Activated T-helper 17 cell treated with anti-CD3 and anti-CD28 coated beads, Interleukin-2, amount 50 U/mL, for 72 hours (primary cell): ENCODE results near the gene MARK4. TPM values are rescaled to one million over a fixed set of nuclear protein-coding genes. Genes with fewer than 3 reads are reported as not detected.
"Not testable (repeated sequence)": the region's sequence is repeated elsewhere in the genome, so short reads cannot be mapped to it uniquely, and the experiment has no call there.

Experiments
- ATAC-seq: fragments of 150-1000 bp; cut with Tn5 transposase; replicated peaks from 2 replicates; pipeline ENCODE4 v1.10.0; 2021; ENCODE audit warnings: mild to moderate bottlenecking, moderate library complexity
- H3K27ac Mint-ChIP-seq: one replicate; pipeline ENCODE4 v1.8.0; 2022; ENCODE audit warnings: mixed read lengths
- H3K27me3 Mint-ChIP-seq: one replicate; pipeline ENCODE4 v1.8.0; 2022; ENCODE audit warnings: mixed read lengths
- H3K36me3 Mint-ChIP-seq: one replicate; pipeline ENCODE4 v1.8.0; 2022; ENCODE audit warnings: low read depth, mild to moderate bottlenecking, mixed read lengths
- H3K4me1 Mint-ChIP-seq: one replicate; pipeline ENCODE4 v1.8.0; 2022; ENCODE audit warnings: mixed read lengths
- H3K4me3 Mint-ChIP-seq: one replicate; pipeline ENCODE4 v1.8.0; 2022; ENCODE audit warnings: mild to moderate bottlenecking, mixed read lengths
- H3K9me3 Mint-ChIP-seq: one replicate; pipeline ENCODE4 v1.8.0; 2022; ENCODE audit warnings: mixed read lengths
- total RNA-seq, 2 donors: library from RNA; stranded (reverse); gene quantifications; one replicate each; pipeline ENCODE4 v1.2.3, GENCODE V29; 2022

The MARK4 gene
- total RNA-seq, 2 donors from 2014 or later, result 21.8 to 26.6 TPM

DNA sequence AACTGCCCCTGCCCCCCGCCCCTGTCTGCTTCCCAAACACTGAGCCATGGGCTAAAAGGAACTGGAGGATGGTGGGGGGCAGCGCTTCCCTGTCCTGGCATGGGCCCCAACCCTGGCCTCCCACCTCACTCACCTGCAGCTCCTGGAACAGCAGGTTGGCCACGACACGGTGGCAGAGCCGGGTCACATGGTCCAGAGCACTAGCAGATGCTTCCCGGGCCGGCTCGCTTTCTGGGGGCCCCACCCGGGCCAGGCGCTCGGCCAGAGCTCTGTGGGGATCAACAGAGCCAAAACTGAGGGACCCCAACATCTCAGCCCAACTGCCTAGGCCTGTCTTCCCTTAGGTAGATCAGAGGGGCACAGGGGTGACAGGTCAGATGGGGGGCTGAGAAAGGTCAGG is 26.4 kb upstream of the MARK4 start:
- no peaks in the 10 kb centered on the region for H3K4me1 Mint-ChIP-seq
- no peak for ATAC-seq
- H3K9me3 Mint-ChIP-seq, result no peaks in the 10 kb centered on the region
- H3K4me3 Mint-ChIP-seq, result no peak overlapping the region
- no peaks in the 10 kb centered on the region for H3K36me3 Mint-ChIP-seq
- no peak overlapping the region for H3K27ac Mint-ChIP-seq
- peaks cover 24% of the 10 kb centered on the region for H3K27me3 Mint-ChIP-seq

DNA sequence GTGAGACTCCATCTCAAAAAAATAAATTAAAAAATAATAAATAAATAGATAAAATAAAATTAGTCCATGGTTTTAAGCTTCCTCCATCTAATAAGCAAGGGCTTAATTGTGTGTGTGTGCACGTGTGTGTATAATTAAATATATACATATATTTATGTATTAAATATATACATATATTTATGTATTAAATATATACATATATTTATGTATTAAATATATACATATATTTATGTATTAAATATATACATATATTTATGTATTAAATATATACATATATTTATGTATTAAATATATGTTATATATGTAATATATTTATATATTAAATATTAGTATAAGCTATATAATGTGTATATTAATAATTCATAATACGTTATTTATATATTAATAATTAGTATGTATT is 22.0 kb upstream of the MARK4 start:
- peaks cover 23% of the 10 kb centered on the region for H3K27me3 Mint-ChIP-seq

GRCh38 chr19:45231891-45232290 is 19.2 kb upstream of the MARK4 start:
- Mint-ChIP-seq H3K4me3 (no peak overlapping the region), H3K9me3 (no peaks in the 10 kb centered on the region), H3K27ac (no peak overlapping the region), H3K4me1 (no peaks in the 10 kb centered on the region), H3K27me3 (peaks cover 39% of the 10 kb centered on the region), H3K36me3 (no peaks in the 10 kb centered on the region)
- no peak for ATAC-seq

More for the DNA sequence above, 22.0 kb upstream of the MARK4 start:
- H3K36me3 Mint-ChIP-seq, H3K4me1 Mint-ChIP-seq, H3K4me3 Mint-ChIP-seq, H3K9me3 Mint-ChIP-seq, H3K27ac Mint-ChIP-seq, ATAC-seq: not testable (repeated sequence)

DNA sequence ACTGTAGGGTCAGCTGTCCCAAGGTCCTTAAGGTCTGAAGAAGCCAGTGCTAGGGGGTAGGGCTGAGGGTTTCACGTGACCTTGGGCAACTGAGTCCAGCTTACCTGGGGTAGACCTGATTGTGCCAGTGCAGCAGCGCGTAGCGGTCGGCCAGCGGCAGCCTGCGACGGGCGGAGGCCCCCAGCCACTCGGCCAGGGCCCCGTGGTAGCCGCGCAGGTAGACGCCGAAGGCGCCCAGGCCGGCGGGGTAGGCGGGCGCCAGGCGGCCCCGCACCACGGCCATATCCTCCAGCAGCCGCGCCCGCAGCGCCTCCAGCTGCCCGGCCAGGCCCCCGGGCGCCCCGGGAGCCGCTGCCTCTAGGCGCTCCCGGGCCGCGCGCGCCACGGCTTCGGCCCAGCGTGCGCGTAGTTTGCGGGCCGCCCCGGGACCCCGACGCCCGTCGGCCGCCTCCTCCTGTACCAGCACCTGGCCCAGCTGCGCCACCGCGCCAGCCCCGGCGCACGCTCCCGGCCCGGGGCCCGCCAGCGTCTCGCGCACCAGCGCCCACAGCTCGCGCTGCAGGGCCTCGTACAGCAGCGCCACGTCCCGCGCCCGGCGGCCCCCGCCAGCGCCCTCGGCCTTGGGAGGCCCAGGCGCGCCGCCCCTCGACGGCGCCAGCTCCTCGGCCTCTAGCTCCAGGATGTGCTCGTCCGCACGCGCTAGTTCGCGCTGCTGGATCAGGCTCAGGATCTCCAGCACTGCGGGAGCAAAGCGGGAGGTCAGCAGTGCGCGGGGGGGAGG is 16.8 kb upstream of the MARK4 start:
- Mint-ChIP-seq H3K9me3 (no peaks in the 10 kb centered on the region), H3K27me3 (peaks cover 44% of the 10 kb centered on the region), H3K4me1 (no peaks in the 10 kb centered on the region), H3K4me3 (no peak overlapping the region), H3K36me3 (no peaks in the 10 kb centered on the region), H3K27ac (no peak overlapping the region)
- no peak for ATAC-seq

GRCh38 chr19:45235485-45235884 is 15.6 kb upstream of the MARK4 start:
- no peak for ATAC-seq
- no peaks in the 10 kb centered on the region for H3K9me3 Mint-ChIP-seq
- no peaks in the 10 kb centered on the region for H3K4me1 Mint-ChIP-seq
- peaks cover 44% of the 10 kb centered on the region for H3K27me3 Mint-ChIP-seq
- no peak overlapping the region for H3K4me3 Mint-ChIP-seq
- no peaks in the 10 kb centered on the region for H3K36me3 Mint-ChIP-seq
- H3K27ac Mint-ChIP-seq, result no peak overlapping the region

GRCh38 chr19:45238556-45238955 is 12.5 kb upstream of the MARK4 start:
- peaks cover 38% of the 10 kb centered on the region for H3K27me3 Mint-ChIP-seq
- ATAC-seq, result no peak
- no peak overlapping the region for H3K27ac Mint-ChIP-seq
- no peaks in the 10 kb centered on the region for H3K9me3 Mint-ChIP-seq
- H3K4me1 Mint-ChIP-seq, result no peaks in the 10 kb centered on the region
- no peaks in the 10 kb centered on the region for H3K36me3 Mint-ChIP-seq
- no peak overlapping the region for H3K4me3 Mint-ChIP-seq

DNA sequence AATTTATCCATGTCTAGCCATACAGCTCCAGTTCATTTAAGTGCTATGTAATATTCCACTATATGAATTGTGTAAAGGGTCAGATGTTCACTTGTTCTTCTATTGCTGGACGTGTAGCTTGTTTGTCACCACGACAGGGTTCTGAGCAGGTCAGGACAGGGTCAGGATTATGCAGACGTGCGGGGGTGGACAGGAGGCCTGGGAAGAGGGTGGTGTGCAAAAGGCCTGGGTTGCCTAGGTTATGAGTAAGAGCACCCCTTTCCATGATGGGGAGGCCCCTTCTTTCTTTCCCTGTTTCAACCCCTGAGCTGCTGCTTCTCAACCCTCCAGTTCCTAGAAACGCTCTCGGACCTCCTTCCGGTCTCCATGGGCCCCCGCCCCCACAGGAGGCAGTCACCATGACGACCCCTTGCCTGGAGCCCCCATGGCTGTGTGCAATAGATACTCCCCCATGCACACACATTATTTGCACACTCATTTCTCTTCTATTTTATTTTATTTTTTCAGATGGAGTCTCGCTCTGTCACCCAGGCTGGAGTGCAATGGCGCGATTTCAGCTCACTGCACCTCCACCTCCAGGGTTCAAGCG is 7.8 kb upstream of the MARK4 start:
- no peak overlapping the region for H3K4me3 Mint-ChIP-seq
- no peak overlapping the region for H3K27ac Mint-ChIP-seq
- no peaks in the 10 kb centered on the region for H3K36me3 Mint-ChIP-seq
- H3K4me1 Mint-ChIP-seq, result no peaks in the 10 kb centered on the region
- ATAC-seq, result no peak
- no peaks in the 10 kb centered on the region for H3K9me3 Mint-ChIP-seq
- peaks cover 15% of the 10 kb centered on the region for H3K27me3 Mint-ChIP-seq

GRCh38 chr19:45244133-45244794 is 6.8 kb upstream of the MARK4 start:
- H3K27ac Mint-ChIP-seq, result peak overlapping the region; percentile 7
- H3K36me3 Mint-ChIP-seq, result no peaks in the 10 kb centered on the region
- H3K27me3 Mint-ChIP-seq, result peaks cover 15% of the 10 kb centered on the region
- no peaks in the 10 kb centered on the region for H3K4me1 Mint-ChIP-seq
- H3K4me3 Mint-ChIP-seq, result no peak overlapping the region
- ATAC-seq, result no peak
- no peaks in the 10 kb centered on the region for H3K9me3 Mint-ChIP-seq

DNA sequence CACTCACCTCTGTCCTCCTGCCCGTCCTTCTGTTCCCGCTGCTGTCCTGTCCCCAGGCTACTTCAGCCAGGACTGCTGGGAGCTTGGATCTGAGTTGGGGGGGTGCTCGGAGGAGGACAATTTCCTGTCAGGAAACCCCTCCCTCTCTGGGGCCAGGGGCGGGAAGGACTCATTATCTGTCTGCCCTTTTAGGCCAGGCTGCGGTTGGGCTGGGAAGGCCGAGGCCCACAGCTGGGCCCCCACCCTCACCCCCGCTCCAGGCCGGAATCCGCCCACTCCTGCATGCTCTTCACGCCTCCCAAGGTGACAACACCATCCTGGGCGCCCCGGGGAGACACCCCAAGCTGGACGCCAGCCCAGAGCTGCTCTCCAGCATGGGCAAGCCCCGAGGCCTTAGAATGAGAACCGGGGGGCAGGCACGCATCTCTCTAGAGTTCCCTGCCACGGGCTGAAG is 5.7 kb upstream of the MARK4 start, which contains the start of gene EXOC3L2:
TSS of gene EXOC3L2 (minus strand) at position 74 of the 454 bp plus-strand sequence. CDS start 6,362 bp downstream, outside the sequence.
- Mint-ChIP-seq H3K4me1 (no peaks in the 10 kb centered on the region), H3K27me3 (peaks cover 15% of the 10 kb centered on the region), H3K27ac (peak within 1 kb of the TSS; percentile 7), H3K36me3 (no peaks in the 10 kb centered on the region), H3K9me3 (no peaks in the 10 kb centered on the region), H3K4me3 (no peak within 1 kb of the TSS)
- no peak for ATAC-seq

DNA sequence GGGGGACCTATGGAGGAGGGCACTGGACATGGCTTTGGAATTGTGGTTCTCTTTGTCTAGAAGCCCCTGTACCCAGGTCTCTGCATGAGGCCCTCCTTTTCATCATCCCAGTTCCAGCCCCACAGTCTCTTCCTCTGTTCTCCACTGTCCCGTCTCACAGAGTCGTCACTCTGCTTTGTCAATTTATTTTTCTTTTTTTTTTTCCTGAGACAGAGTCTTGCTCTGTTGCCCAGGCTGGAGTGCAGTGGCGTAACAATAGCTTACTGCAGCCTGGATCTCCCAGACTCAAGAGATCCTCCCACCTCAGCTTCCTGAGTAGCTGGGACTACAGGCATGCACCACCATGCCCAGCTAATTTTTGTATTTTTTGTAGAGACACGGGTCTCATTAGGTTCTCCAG is 5.2 kb upstream of the MARK4 start:
- no peak for ATAC-seq
- Mint-ChIP-seq H3K4me1 (peaks cover 4% of the 10 kb centered on the region), H3K27me3 (peaks cover 15% of the 10 kb centered on the region), H3K27ac (no peak overlapping the region), H3K4me3 (no peak overlapping the region), H3K36me3 (no peaks in the 10 kb centered on the region), H3K9me3 (no peaks in the 10 kb centered on the region)

DNA sequence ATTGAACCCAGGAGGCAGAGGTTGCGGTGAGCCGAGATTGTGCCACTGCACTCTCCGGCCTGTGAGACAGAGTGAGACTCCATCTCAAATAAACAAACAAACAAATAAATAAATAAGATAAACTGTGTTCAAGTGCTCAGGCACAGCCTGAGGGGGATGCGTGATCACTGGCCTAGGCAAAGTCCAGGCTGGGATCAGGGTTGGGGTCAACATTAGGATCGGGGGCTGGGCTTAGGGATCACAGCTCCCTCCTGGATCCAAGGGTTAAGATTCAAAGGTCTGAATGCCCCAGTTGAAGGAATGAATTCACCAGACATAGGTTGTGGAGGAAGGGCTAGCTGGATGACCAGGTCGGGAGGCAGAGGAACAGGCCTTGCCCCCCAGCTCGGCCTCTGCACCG is 3.9 kb upstream of the MARK4 start:
- H3K4me1 Mint-ChIP-seq, result peaks cover 6% of the 10 kb centered on the region

DNA sequence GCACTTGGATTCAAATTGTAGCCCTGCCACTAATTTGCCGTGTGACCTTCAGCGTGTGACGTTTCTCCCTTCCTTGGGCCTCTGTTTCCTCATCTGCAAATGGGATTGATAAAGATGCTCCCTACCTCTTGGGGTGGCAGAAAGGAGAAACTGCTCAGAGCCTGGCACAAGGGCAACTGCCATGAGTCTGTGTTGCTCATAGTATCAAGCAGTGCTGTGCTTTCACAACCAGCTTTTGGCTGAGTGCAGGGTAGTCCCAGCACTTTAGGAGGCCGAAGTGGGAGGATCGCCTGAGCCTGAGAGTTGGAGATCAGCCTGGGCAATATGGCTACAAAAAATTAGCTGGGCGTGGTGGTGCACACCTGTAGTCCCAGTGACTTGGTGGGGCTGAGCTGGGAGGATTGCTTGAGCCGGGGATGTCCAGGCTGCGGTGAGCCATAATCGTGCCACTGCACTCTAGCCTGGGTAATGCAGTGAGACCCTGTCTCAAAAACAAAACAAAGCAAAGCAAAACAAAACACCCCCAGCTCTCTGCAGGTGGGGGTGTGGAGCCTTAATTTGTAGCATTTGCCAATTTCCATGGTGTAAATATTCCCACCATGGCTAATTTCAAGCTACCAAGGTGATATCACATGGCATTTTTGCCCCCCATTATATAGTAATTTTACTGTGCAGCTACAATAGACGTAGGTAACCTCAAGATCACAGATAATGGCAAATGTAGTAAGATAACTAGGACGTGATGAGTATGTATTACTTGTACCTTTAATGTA is 1.6 kb upstream of the MARK4 start:
- Mint-ChIP-seq H3K27ac (no peak overlapping the region), H3K9me3 (no peaks in the 10 kb centered on the region), H3K4me3 (peak overlapping the region; percentile 85), H3K4me1 (peaks cover 18% of the 10 kb centered on the region), H3K36me3 (no peaks in the 10 kb centered on the region), H3K27me3 (peaks cover 6% of the 10 kb centered on the region)
- no peak for ATAC-seq

More for the DNA sequence above, 3.9 kb upstream of the MARK4 start:
- Mint-ChIP-seq H3K27me3 (peaks cover 15% of the 10 kb centered on the region), H3K4me3 (no peak overlapping the region), H3K36me3 (no peaks in the 10 kb centered on the region), H3K27ac (no peak overlapping the region), H3K9me3 (no peaks in the 10 kb centered on the region)
- ATAC-seq, result no peak

DNA sequence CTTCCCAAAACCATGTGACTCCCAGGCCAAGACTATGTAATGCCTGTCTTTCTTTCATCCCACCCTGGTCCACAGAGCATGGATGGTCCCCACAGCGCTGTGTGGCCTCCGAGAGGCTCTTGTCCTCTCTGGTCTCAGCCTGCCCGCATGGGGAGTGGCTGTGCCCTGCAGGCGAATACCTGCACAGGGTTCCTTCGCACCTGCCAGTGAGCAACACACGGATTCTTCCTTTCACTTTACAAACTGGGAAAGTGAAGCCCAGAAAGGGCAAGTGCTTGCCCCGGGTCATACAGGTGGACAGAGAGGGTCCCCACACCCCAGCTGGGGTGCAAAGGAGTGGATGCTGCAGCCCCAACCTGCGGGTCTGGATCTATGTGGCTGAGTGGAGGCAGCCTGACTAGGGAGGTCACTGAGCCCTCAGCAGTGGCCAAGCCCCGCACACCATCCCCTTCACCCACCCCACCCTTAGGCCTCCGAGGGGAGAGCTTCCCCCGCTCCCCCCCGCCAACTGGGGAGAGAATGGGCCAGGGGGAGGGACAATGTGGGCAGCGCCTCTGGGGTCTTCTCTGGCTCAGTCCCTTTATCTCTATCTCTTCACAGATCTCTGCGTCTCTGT is 747 bp upstream of the MARK4 start:
- no peaks in the 10 kb centered on the region for H3K36me3 Mint-ChIP-seq
- no peaks in the 10 kb centered on the region for H3K9me3 Mint-ChIP-seq
- peaks cover 18% of the 10 kb centered on the region for H3K4me1 Mint-ChIP-seq
- peak overlapping the region; percentile 82 for H3K27ac Mint-ChIP-seq
- H3K27me3 Mint-ChIP-seq, result no peaks in the 10 kb centered on the region
- peak overlapping the region; percentile 85 for H3K4me3 Mint-ChIP-seq
- ATAC-seq, result no peak
